Measurements from ENCODE around the gene ROR2.

The ROR2 gene

DNA sequence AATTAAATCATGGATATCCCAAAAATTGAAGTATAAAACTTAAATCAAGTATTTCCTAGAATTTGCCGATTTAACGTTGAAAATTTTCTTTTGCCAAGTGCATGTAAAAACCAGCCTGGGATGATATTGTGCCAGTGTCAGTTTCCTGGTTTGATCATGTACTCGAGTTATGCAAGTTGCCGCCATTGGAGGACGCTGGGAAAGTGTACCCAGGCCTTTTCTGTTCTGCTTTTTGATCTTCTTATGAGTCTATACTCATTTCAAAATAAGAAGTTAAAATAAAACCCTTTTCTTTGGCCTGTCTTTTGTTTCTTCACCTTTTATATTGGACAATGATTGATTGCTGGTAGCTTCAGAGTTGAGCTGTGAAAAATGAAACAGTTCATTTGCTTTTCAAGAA is 433.3 kb downstream of the ROR2 start:
- TF ChIP-seq CREB1 (IDR thresholded peaks at IDR 0.05; ENCODE audit: low read depth): no peak
- TF ChIP-seq EP300 (IDR thresholded peaks at IDR 0.05; ENCODE audit: borderline replicate concordance): no peak
- TF ChIP-seq NFIC (IDR thresholded peaks at IDR 0.05): no peak
- TF ChIP-seq REST (IDR thresholded peaks at IDR 0.05; ENCODE audit: low read depth): no peak
- TF ChIP-seq RAD21 (IDR thresholded peaks at IDR 0.05; ENCODE audit: low read depth): no peak

DNA sequence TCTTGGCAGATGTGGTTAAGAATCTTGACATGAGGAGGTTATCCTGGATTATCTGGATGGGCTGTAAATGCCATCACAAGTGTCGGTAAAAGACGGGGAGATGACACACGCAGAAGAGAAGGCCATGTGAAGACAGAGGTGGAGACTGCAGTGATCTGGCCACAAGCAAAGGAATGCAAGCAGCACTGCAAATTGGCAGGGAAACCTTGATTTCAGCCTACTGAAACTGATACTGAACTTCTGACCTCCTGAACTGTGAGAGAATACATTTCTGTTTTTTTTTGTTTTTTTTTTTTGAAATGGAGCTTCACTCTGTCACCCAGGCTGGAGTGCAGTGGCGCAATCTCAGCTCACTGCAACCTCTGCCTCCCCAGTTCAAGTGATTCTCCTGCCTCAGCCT is 433.9 kb downstream of the ROR2 start:
- TF ChIP-seq TAF1 (IDR thresholded peaks at IDR 0.05; ENCODE audit: low read depth) (no peak), YY1 (IDR thresholded peaks at IDR 0.05; ENCODE audit: low read depth) (no peak), MAX (IDR thresholded peaks at IDR 0.05) (no peak), CEBPB (IDR thresholded peaks at IDR 0.05) (no peak), REST (IDR thresholded peaks at IDR 0.05; ENCODE audit: low read depth) (no peak), ZBTB7A (IDR thresholded peaks at IDR 0.05; ENCODE audit: low read depth) (no peak), EGR1 (IDR thresholded peaks at IDR 0.05) (no peak), CREB1 (IDR thresholded peaks at IDR 0.05; ENCODE audit: low read depth) (no peak), TEAD4 (IDR thresholded peaks at IDR 0.05) (no peak), RAD21 (IDR thresholded peaks at IDR 0.05; ENCODE audit: low read depth) (no peak)

- no peak for TF ChIP-seq USF1 (IDR thresholded peaks at IDR 0.05)
- no peak for TF ChIP-seq RAD21 (IDR thresholded peaks at IDR 0.05; ENCODE audit: low read depth)
- TF ChIP-seq TCF12 (IDR thresholded peaks at IDR 0.05; ENCODE audit: low read depth): no peak
- no peak for TF ChIP-seq CREB1 (IDR thresholded peaks at IDR 0.05; ENCODE audit: low read depth)
- TF ChIP-seq NFIC (IDR thresholded peaks at IDR 0.05): no peak
- no peak for TF ChIP-seq FOXM1 (IDR thresholded peaks at IDR 0.05; ENCODE audit: borderline replicate concordance, low read depth)
- TF ChIP-seq EGR1 (IDR thresholded peaks at IDR 0.05): no peak
- no peak for TF ChIP-seq ZBTB7A (IDR thresholded peaks at IDR 0.05; ENCODE audit: low read depth)
- no peak for TF ChIP-seq TAF1 (IDR thresholded peaks at IDR 0.05; ENCODE audit: low read depth)
- no peak for TF ChIP-seq TEAD4 (IDR thresholded peaks at IDR 0.05)
- no peak for TF ChIP-seq EP300 (IDR thresholded peaks at IDR 0.05; ENCODE audit: borderline replicate concordance)
- TF ChIP-seq REST (IDR thresholded peaks at IDR 0.05; ENCODE audit: low read depth): no peak
- no peak for TF ChIP-seq YY1 (IDR thresholded peaks at IDR 0.05; ENCODE audit: low read depth)
- TF ChIP-seq MAX (IDR thresholded peaks at IDR 0.05): no peak
- no peak for TF ChIP-seq CEBPB (IDR thresholded peaks at IDR 0.05)
These were observed 434.8 kb downstream of the ROR2 start for GRCh38 chr9:91515074-91515687.

Data from Ishikawa (cell line).